Measurements from ENCODE around the gene KRTAP10-1.

DNA sequence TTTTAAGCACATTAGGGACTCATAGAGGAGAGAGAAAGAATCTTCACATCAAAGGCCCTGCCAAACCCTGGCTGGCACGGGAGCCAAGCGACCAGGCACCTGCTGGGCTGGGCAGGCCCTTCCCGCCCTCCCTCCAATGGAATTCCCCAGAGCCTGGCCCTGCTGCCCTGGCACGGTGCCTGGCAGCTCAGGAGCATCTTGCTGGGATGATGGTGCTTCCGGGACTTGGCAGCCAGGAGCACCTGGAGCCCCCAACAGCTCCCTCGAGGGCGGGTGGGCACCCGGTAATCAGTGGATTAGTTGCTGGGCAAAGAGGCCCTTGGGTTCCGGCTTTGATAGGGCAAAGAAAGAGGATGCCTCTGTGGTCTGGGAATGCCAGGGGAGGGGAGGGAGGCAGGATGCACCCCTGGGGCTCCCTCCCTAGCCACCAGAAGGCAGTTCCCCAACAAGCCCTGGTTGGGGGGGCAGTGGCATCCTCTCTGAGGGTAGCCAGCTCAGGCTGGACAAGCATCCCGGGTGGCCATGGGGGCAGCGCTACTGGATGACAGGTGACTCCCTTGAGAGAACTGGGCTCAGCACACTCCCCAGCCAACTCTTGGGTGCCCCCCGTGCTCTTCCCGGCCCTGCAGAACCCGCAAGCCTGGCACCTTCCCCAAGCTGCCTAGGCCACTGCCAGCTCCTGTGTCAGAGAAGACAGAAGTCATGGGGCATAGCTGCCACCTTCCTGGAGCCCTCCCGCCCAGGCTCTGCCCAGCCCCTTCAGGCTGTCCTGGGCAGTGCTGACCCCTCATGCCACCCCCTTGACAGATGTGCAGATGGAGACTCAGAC is 26.4 kb downstream of the KRTAP10-1 start:
- TF ChIP-seq CTCF (IDR thresholded peaks at IDR 0.05), result no peak
- no peak for TF ChIP-seq POLR2A (IDR thresholded peaks at IDR 0.05)
